Type B pancreatic cell (in vitro differentiated cells): ENCODE data around the gene LY6G5C. TPM values are rescaled to one million over a fixed set of nuclear protein-coding genes. Genes with fewer than 3 reads are reported as not detected.

Source experiments
- DNase-seq: peaks from one replicate; pipeline ENCODE4 v3.0.0; 2021; ENCODE audit warnings: mixed read lengths; ENCODE audit not compliant: unreplicated experiment; ENCODE audit errors: extremely low spot score
- H3K27ac Mint-ChIP-seq: 2 replicates; pipeline ENCODE4 v1.8.0; 2021; ENCODE audit warnings: mild to moderate bottlenecking, mixed read lengths
- H3K27me3 Mint-ChIP-seq: 2 replicates; pipeline ENCODE4 v1.8.0; 2021; ENCODE audit warnings: mixed read lengths
- H3K36me3 Mint-ChIP-seq: 2 replicates; pipeline ENCODE4 v1.8.0; 2021; ENCODE audit warnings: mixed read lengths
- H3K4me1 Mint-ChIP-seq: one replicate; pipeline ENCODE4 v1.8.0; 2021; ENCODE audit warnings: mixed read lengths; ENCODE audit not compliant: unreplicated experiment
- H3K4me3 Mint-ChIP-seq: 2 replicates; pipeline ENCODE4 v1.8.0; 2021; ENCODE audit warnings: mild to moderate bottlenecking, mixed read lengths
- H3K9me3 Mint-ChIP-seq: 2 replicates; pipeline ENCODE4 v1.8.0; 2021; ENCODE audit warnings: mixed read lengths
- total RNA-seq: library from RNA; stranded (reverse); gene quantifications from 2 replicates; pipeline ENCODE4 v1.2.1, GENCODE V29; 2021; ENCODE audit warnings: low replicate concordance
- TF ChIP-seq, protein P1 (sequence below): fragments of 200-600 bp; sonication (generic); conservative IDR thresholded peaks from 2 replicates; pipeline ENCODE4 v1.5.0; 2021; ENCODE audit warnings: antibody characterized with exemption, mild to moderate bottlenecking

Gene LY6G5C
- total RNA-seq, 1 donor from 2014 or later: 2.3 TPM

DNA sequence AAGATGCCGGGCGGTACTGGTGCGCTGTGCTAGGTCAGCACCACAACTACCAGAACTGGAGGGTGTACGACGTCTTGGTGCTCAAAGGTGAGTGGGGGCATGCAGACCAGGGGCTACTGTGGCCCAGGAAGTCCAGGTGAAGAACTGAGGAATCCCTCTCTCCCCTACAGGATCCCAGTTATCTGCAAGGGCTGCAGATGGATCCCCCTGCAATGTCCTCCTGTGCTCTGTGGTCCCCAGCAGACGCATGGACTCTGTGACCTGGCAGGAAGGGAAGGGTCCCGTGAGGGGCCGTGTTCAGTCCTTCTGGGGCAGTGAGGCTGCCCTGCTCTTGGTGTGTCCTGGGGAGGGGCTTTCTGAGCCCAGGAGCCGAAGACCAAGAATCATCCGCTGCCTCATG lies 26.8 kb upstream of the LY6G5C start:
- TF ChIP-seq, protein P1, sequence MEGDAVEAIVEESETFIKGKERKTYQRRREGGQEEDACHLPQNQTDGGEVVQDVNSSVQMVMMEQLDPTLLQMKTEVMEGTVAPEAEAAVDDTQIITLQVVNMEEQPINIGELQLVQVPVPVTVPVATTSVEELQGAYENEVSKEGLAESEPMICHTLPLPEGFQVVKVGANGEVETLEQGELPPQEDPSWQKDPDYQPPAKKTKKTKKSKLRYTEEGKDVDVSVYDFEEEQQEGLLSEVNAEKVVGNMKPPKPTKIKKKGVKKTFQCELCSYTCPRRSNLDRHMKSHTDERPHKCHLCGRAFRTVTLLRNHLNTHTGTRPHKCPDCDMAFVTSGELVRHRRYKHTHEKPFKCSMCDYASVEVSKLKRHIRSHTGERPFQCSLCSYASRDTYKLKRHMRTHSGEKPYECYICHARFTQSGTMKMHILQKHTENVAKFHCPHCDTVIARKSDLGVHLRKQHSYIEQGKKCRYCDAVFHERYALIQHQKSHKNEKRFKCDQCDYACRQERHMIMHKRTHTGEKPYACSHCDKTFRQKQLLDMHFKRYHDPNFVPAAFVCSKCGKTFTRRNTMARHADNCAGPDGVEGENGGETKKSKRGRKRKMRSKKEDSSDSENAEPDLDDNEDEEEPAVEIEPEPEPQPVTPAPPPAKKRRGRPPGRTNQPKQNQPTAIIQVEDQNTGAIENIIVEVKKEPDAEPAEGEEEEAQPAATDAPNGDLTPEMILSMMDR: no peak
- H3K9me3 Mint-ChIP-seq: no peaks in the 10 kb centered on the region
- peaks cover 16% of the 10 kb centered on the region for H3K4me1 Mint-ChIP-seq
- no peak for DNase-seq
- no peak overlapping the region for H3K4me3 Mint-ChIP-seq
- no peaks in the 10 kb centered on the region for H3K27me3 Mint-ChIP-seq
- H3K27ac Mint-ChIP-seq: no peak overlapping the region
- no peaks in the 10 kb centered on the region for H3K36me3 Mint-ChIP-seq

DNA sequence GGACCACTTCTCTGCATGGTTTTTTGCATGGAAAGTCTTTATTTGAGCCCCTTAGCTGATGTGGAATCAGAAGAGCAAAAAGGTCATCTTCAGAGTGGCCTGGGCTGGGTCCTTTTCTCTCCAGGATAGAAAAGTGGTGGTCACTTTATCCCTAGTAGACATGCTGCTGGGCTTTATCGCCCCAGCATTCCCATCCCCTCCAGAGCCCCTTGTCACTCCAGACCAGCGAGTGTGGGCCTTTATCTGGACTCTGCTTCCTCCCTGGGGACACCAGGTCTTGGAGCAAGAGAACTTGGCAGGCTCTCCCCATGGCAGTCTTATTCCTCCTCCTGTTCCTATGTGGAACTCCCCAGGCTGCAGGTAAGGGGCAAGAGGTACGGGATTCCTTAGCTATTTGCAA lies 25.7 kb upstream of the LY6G5C start, which contains the start of gene LY6G6F:
LY6G6F (plus strand) TSS at position 268 of the 400 bp plus-strand sequence; CDS start at position 309, 41 bp downstream.
- no peaks in the 10 kb centered on the region for H3K36me3 Mint-ChIP-seq
- H3K4me1 Mint-ChIP-seq: peaks cover 11% of the 10 kb centered on the region
- TF ChIP-seq, protein P1: no peak
- no peaks in the 10 kb centered on the region for H3K27me3 Mint-ChIP-seq
- H3K9me3 Mint-ChIP-seq: no peaks in the 10 kb centered on the region
- H3K4me3 Mint-ChIP-seq: no peak within 1 kb of the TSS
- H3K27ac Mint-ChIP-seq: no peak within 1 kb of the TSS
- no peak for DNase-seq

DNA sequence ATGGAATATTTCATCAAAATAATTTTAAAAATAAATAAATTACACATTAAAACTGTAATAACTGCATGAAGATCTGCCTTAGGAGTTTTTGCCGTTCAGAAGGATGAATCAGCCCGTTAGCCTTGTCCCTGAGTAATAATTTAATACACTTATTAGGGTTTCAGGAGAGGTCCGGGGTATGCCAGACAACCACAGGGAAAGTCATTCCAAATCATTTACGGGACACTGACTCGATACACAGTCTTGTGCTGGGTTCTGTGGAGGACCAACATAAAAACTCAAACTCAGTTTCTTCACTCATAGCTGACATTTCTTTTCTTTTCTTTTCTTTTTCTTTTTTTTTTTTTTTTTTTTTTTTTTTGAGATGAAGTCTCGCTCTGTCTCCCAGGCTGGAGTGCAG lies 25.1 kb upstream of the LY6G5C start:
- TF ChIP-seq, protein P1: no peak
- H3K4me3 Mint-ChIP-seq: no peak overlapping the region
- H3K36me3 Mint-ChIP-seq: peaks cover 3% of the 10 kb centered on the region
- DNase-seq: no peak
- no peak overlapping the region for H3K27ac Mint-ChIP-seq
- no peaks in the 10 kb centered on the region for H3K27me3 Mint-ChIP-seq
- peaks cover 18% of the 10 kb centered on the region for H3K4me1 Mint-ChIP-seq
- no peaks in the 10 kb centered on the region for H3K9me3 Mint-ChIP-seq

DNA sequence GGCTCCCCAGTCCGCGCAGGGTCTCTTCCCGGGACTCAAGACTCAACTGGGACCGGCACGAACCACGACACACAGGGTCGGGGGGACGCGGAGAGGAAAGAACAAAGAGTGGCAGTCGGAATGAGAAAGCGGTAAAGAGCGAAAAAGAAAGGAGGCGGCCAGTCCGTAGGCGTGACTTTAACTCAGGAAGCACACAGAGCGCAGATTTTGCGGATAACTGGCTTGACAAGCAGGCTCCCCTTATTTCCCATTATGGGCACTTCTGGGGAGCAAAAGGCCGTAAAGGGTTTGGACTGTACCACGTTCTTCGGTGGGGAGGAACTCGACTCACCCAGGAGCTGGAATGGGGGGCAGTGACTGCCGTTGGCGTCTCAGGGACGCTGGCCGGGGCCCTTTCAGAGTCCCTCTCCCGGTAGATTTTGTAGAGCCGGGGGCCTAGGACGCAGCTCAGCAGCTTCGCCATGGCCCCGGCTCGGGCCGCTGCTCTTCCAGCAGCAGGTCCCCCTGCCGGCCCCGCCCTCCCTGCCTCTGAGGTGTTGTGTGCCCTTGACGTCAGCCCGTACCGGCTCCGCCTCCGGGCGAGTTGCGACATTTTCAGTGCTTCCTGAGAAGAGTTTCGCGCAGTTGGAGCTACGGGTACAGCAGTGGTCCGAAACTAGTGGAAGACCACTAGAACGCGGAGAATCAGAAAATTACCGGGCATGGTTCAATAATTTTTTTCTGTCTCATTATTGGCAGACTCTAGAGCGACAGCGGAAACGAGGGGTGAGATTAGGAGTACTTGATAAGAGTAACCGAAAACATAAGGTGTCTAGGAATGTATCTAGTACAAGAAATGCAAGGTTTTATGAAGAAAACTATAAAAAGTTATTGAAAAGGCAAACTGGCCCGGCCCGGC lies 22.2 kb upstream of the LY6G5C start, which contains the start of gene ABHD16A:
ABHD16A (minus strand) TSS at position 506 of the 898 bp plus-strand sequence; CDS start at position 463, 43 bp downstream.
- H3K9me3 Mint-ChIP-seq: no peaks in the 10 kb centered on the region
- H3K4me3 Mint-ChIP-seq: peak within 1 kb of the TSS; percentile 91
- peak within 1 kb of the TSS; percentile 97 for H3K27ac Mint-ChIP-seq
- peaks cover 4% of the 10 kb centered on the region for H3K36me3 Mint-ChIP-seq
- peak; percentile 98 for DNase-seq
- TF ChIP-seq, protein P1: peak; percentile 32
- no peaks in the 10 kb centered on the region for H3K27me3 Mint-ChIP-seq
- peaks cover 14% of the 10 kb centered on the region for H3K4me1 Mint-ChIP-seq

DNA sequence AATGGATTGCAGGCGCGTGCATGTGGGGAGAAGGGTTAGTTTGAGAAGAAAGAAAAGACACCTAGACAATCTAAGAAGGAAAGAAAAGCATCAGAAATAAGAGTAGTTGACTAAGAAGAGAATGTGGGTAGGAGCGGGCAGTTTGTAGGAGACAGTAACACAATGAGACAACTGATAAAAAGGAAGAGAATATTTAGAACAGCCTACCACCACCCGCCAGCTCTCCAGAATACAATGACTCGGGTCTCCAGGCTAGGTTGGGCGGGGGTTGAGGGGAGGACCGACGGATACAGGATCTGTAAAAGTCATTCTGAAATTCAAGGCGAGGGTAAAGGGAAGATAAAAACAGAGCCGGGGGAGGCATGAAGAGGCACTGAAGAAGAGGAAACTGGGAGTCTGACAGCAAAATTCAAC lies 21.5 kb upstream of the LY6G5C start:
- no peak for DNase-seq
- TF ChIP-seq, protein P1: no peak

More for the DNA sequence above, 21.5 kb upstream of the LY6G5C start:
- H3K4me1 Mint-ChIP-seq: peaks cover 14% of the 10 kb centered on the region
- no peaks in the 10 kb centered on the region for H3K9me3 Mint-ChIP-seq
- peak overlapping the region; percentile 91 for H3K4me3 Mint-ChIP-seq
- H3K36me3 Mint-ChIP-seq: peaks cover 11% of the 10 kb centered on the region
- H3K27me3 Mint-ChIP-seq: no peaks in the 10 kb centered on the region
- peak overlapping the region; percentile 97 for H3K27ac Mint-ChIP-seq
